Liver (tissue), 9 donors: Measurements from ENCODE around the gene MVB12B. TPM values are rescaled to one million over a fixed set of nuclear protein-coding genes. Genes with fewer than 3 reads are reported as not detected.

Experiments used
- DNase-seq: peaks from one replicate; pipeline ENCODE4 v3.0.0-alpha.2; 2017; ENCODE audit warnings: low spot score
- H3K27ac ChIP-seq, 2 donors: one replicate each; pipeline ENCODE4 v1.7.0; 2013; ENCODE audit warnings: inconsistent platforms in 2 of 2, low read length in 2 of 2, control low read depth in 1 of 2, low read depth in 1 of 2, mild to moderate bottlenecking in 1 of 2
- H3K27me3 ChIP-seq, 4 donors: one replicate each; pipeline versions ENCODE4 v1.6.1 to v1.7.0; 2013; ENCODE audit warnings: low read length in 3 of 4, inconsistent platforms in 1 of 4, mild to moderate bottlenecking in 1 of 4, moderate library complexity in 1 of 4; ENCODE audit not compliant: control insufficient read depth in 4 of 4, insufficient read depth in 4 of 4
- H3K36me3 ChIP-seq, 4 donors: one replicate each; pipeline versions ENCODE4 v1.6.1 to v1.7.0; 2013; ENCODE audit warnings: low read length in 3 of 4, mild to moderate bottlenecking in 3 of 4, low read depth in 1 of 4, moderate library complexity in 1 of 4; ENCODE audit not compliant: control insufficient read depth in 4 of 4, insufficient read depth in 3 of 4
- H3K4me1 ChIP-seq, 4 donors: one replicate each; pipeline versions ENCODE4 v1.6.1 to v1.7.0; 2013; ENCODE audit warnings: low read length in 3 of 4, mild to moderate bottlenecking in 3 of 4, moderate library complexity in 1 of 4; ENCODE audit not compliant: control insufficient read depth in 4 of 4, insufficient read depth in 4 of 4
- H3K4me3 ChIP-seq, 3 donors: one replicate each; pipeline versions ENCODE4 v1.6.1 to v1.7.0; 2013; ENCODE audit warnings: low read length in 3 of 3, control low read depth in 1 of 3, low read depth in 1 of 3, mild to moderate bottlenecking in 1 of 3
- H3K9ac ChIP-seq, 2 donors: one replicate each; pipeline ENCODE4 v1.7.0; 2013; ENCODE audit warnings: low read length in 2 of 2, mild to moderate bottlenecking in 2 of 2, moderate library complexity in 2 of 2, control low read depth in 1 of 2, low read depth in 1 of 2
- H3K9me3 ChIP-seq, 4 donors: one replicate each; pipeline versions ENCODE4 v1.6.1 to v1.7.0; 2013; ENCODE audit warnings: low read length in 3 of 4; ENCODE audit not compliant: control insufficient read depth in 4 of 4
- EGR1 ChIP-seq, 2 donors: IDR thresholded peaks; 2 replicates each; pipeline ENCODE4 v1.6.1; 2016 to 2018; ENCODE audit warnings: antibody characterized with exemption in 2 of 2, low read depth in 2 of 2
- FOXA1 ChIP-seq: IDR thresholded peaks from 2 replicates; pipeline ENCODE4 v1.6.1; 2016; ENCODE audit warnings: antibody characterized with exemption
- FOXA2 ChIP-seq: IDR thresholded peaks from 2 replicates; pipeline ENCODE4 v1.6.1; 2016; ENCODE audit warnings: antibody characterized with exemption
- GABPA ChIP-seq, 2 donors: IDR thresholded peaks in 1 of 2; conservative IDR thresholded peaks in 1 of 2; 2 replicates each; pipeline ENCODE4 v1.6.1; 2016; ENCODE audit warnings: antibody characterized with exemption in 2 of 2, mild to moderate bottlenecking in 1 of 2, moderate library complexity in 1 of 2
- HNF4A ChIP-seq, 2 donors: conservative IDR thresholded peaks; 2 replicates each; pipeline ENCODE4 v1.6.1; 2016; ENCODE audit warnings: antibody characterized with exemption in 2 of 2, mild to moderate bottlenecking in 2 of 2
- HNF4G ChIP-seq: IDR thresholded peaks from 2 replicates; pipeline ENCODE4 v1.6.1; 2016; ENCODE audit warnings: antibody characterized with exemption
- JUND ChIP-seq, 2 donors: IDR thresholded peaks; 2 replicates each; pipeline ENCODE4 v1.6.1; 2016; ENCODE audit warnings: antibody characterized with exemption in 2 of 2
- NR2F2 ChIP-seq: IDR thresholded peaks from 2 replicates; pipeline ENCODE4 v1.6.1; 2016; ENCODE audit warnings: antibody characterized with exemption
- RAD21 ChIP-seq, 2 donors: IDR thresholded peaks; 2 replicates each; pipeline ENCODE4 v1.6.1; 2016; ENCODE audit warnings: antibody characterized with exemption in 2 of 2, mild to moderate bottlenecking in 2 of 2
- RXRA ChIP-seq, 2 donors: IDR thresholded peaks; 2 replicates each; pipeline ENCODE4 v1.6.1; 2017 to 2018; ENCODE audit warnings: antibody characterized with exemption in 2 of 2, mild to moderate bottlenecking in 1 of 2
- SP1 ChIP-seq: IDR thresholded peaks from 2 replicates; pipeline ENCODE4 v1.6.1; 2018; ENCODE audit warnings: antibody characterized with exemption, mild to moderate bottlenecking
- TAF1 ChIP-seq: conservative IDR thresholded peaks from 2 replicates; pipeline ENCODE4 v1.6.1; 2016; ENCODE audit warnings: antibody characterized with exemption, mild to moderate bottlenecking
- YY1 ChIP-seq: IDR thresholded peaks from 2 replicates; pipeline ENCODE4 v1.6.1; 2016; ENCODE audit warnings: antibody characterized with exemption, mild to moderate bottlenecking
- WGBS: extraction: QIAGEN DNeasy Blood & Tissue Kit; methylation state at CpG from one replicate; pipeline ENCODE4 v1.1.7; 2013; 5-methylcytosine and 5-hydroxymethylcytosine counted together
- polyA plus RNA-seq, 2 donors: library from polyadenylated mRNA; stranded (reverse) in 1 of 2; unstranded in 1 of 2; fragments of 200-250 nt in 1 of 2; fragments of >200 nt in 1 of 2; fragmentation: Nextera tagmentation in 1 of 2; extraction: Ambion mirVana in 1 of 2; gene quantifications; one replicate each; pipeline versions ENCODE4 v1.2.1 to v1.2.3, GENCODE V29; 2013 to 2015
- total RNA-seq, 2 donors: library from RNA; depleted of rRNA; stranded (reverse); fragments of >200 nt; gene quantifications; one replicate each; pipeline ENCODE4 v1.2.3, GENCODE V29; 2014
- TF ChIP-seq, protein P1 (sequence below): IDR thresholded peaks from 2 replicates; pipeline ENCODE4 v1.6.1; 2016; ENCODE audit warnings: antibody characterized with exemption
- TF ChIP-seq, protein P2 (sequence below): IDR thresholded peaks from 2 replicates; pipeline ENCODE4 v1.6.1; 2016; ENCODE audit warnings: antibody characterized with exemption
- TF ChIP-seq, protein P3 (sequence below): IDR thresholded peaks from 2 replicates; pipeline ENCODE4 v1.6.1; 2016; ENCODE audit warnings: antibody characterized with exemption
- TF ChIP-seq, protein P4 (sequence below): fragments of 150-350 bp; IDR thresholded peaks from 2 replicates; pipeline ENCODE4 v1.5.1; 2017; ENCODE audit warnings: improper control_type of control experiment, low read depth, low read length; ENCODE audit not compliant: missing input control
- donor health status: healthy.
- donor health status: healthy.
- donor health status: healthy.
- donor health status: healthy.
- donor health status: healthy.

Gene MVB12B
- total and polyA plus RNA-seq, 4 donors: 5.3 to 12.4 (median 8.4) TPM

DNA sequence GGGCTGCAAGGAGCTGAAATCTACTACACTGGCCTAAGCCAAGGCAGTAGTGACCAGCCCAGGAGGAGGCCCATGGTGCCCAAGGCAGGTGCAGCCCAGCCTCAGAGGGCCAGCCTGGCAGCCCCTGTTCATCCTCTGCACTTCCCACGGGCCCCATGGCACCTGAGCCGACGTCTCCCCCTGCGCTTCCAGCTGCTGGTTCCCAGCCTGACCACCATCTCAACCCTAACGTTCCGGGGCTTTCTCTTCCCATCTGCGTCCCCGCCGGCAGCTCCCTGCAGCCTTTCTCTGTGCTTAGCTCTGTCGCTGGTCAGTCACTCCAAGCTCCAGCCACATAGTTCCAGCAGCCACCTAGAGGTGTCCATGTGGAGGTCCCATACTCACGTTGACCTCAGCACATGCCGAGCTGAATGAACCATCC is 181.6 kb downstream of the MVB12B start:
- Histone ChIP-seq H3K4me1 (peaks cover 0 to 3% (median 0%) of the 10 kb centered on the region in 4 donors), H3K9ac (no peak overlapping the region), H3K27ac (no peak overlapping the region), H3K4me3 (no peak overlapping the region), H3K9me3 (no peaks in the 10 kb centered on the region), H3K27me3 (peaks cover 0 to 1% (median 0%) of the 10 kb centered on the region in 4 donors), H3K36me3 (peaks cover 0 to 7% (median 0%) of the 10 kb centered on the region in 4 donors)
- WGBS: 78% methylated on average over 12 of the region's 12 CpGs
- no peak for DNase-seq
- TF ChIP-seq RXRA (IDR thresholded peaks at IDR 0.05) (no peak), GABPA (IDR thresholded peaks at IDR 0.05 in 1 of 2, conservative IDR thresholded peaks at IDR 0.05 in 1 of 2) (no peak), FOXA1 (no peak), RAD21 (IDR thresholded peaks at IDR 0.05) (no peak), TAF1 (no peak), HNF4A (conservative IDR thresholded peaks at IDR 0.05) (no peak), NR2F2 (no peak), JUND (IDR thresholded peaks at IDR 0.05) (no peak), SP1 (no peak), HNF4G (no peak)
- TF ChIP-seq, protein P1, sequence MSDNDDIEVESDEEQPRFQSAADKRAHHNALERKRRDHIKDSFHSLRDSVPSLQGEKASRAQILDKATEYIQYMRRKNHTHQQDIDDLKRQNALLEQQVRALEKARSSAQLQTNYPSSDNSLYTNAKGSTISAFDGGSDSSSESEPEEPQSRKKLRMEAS: no peak
- TF ChIP-seq, protein P2, sequence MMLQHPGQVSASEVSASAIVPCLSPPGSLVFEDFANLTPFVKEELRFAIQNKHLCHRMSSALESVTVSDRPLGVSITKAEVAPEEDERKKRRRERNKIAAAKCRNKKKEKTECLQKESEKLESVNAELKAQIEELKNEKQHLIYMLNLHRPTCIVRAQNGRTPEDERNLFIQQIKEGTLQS: no peak
- TF ChIP-seq, protein P3, sequence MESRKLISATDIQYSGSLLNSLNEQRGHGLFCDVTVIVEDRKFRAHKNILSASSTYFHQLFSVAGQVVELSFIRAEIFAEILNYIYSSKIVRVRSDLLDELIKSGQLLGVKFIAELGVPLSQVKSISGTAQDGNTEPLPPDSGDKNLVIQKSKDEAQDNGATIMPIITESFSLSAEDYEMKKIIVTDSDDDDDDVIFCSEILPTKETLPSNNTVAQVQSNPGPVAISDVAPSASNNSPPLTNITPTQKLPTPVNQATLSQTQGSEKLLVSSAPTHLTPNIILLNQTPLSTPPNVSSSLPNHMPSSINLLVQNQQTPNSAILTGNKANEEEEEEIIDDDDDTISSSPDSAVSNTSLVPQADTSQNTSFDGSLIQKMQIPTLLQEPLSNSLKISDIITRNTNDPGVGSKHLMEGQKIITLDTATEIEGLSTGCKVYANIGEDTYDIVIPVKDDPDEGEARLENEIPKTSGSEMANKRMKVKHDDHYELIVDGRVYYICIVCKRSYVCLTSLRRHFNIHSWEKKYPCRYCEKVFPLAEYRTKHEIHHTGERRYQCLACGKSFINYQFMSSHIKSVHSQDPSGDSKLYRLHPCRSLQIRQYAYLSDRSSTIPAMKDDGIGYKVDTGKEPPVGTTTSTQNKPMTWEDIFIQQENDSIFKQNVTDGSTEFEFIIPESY: no peak

DNA sequence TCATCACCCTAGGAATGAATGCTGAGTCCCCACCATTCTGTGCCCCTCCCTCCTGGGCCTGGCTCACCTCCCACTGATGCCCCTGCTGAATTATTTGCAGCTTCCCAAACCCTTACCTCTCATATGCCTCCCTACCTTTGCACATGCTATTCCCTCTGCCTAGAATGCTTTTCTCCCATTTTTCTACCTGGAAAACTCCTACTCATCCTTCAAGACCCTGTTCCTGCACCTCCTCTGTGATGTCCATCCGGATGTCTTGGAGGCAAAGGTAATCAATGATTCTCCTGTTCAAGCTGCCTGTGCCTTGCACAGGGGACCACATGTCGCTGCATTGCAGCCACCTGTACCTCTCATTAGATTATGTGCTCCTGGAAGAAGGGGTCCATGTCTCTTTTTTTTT is 182.3 kb downstream of the MVB12B start:
- H3K4me1 ChIP-seq: peaks cover 0 to 3% (median 0%) of the 10 kb centered on the region in 4 donors
- no peak overlapping the region for H3K27ac ChIP-seq
- TF ChIP-seq, protein P4, sequence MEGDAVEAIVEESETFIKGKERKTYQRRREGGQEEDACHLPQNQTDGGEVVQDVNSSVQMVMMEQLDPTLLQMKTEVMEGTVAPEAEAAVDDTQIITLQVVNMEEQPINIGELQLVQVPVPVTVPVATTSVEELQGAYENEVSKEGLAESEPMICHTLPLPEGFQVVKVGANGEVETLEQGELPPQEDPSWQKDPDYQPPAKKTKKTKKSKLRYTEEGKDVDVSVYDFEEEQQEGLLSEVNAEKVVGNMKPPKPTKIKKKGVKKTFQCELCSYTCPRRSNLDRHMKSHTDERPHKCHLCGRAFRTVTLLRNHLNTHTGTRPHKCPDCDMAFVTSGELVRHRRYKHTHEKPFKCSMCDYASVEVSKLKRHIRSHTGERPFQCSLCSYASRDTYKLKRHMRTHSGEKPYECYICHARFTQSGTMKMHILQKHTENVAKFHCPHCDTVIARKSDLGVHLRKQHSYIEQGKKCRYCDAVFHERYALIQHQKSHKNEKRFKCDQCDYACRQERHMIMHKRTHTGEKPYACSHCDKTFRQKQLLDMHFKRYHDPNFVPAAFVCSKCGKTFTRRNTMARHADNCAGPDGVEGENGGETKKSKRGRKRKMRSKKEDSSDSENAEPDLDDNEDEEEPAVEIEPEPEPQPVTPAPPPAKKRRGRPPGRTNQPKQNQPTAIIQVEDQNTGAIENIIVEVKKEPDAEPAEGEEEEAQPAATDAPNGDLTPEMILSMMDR: no peak
- TF ChIP-seq, protein P1: no peak
- TF ChIP-seq, protein P3: no peak
- TF ChIP-seq NR2F2 (no peak), HNF4A (conservative IDR thresholded peaks at IDR 0.05) (no peak), EGR1 (IDR thresholded peaks at IDR 0.05; ENCODE audit: low read depth in 2 of 2) (no peak), FOXA1 (no peak), TAF1 (no peak), YY1 (no peak), FOXA2 (no peak), RAD21 (IDR thresholded peaks at IDR 0.05) (no peak), HNF4G (no peak), RXRA (IDR thresholded peaks at IDR 0.05) (no peak), JUND (IDR thresholded peaks at IDR 0.05) (no peak)
- TF ChIP-seq, protein P2: no peak
- no peaks in the 10 kb centered on the region for H3K9me3 ChIP-seq
- no peak for DNase-seq
- H3K27me3 ChIP-seq: peaks cover 0 to 6% (median under 1%) of the 10 kb centered on the region in 4 donors
- 96% methylated on average over 2 of the region's 2 CpGs for WGBS
- H3K4me3 ChIP-seq: no peak overlapping the region
- H3K36me3 ChIP-seq: peaks cover 0 to 3% (median 0%) of the 10 kb centered on the region in 4 donors
- no peak overlapping the region for H3K9ac ChIP-seq
